Neural cell (in vitro differentiated cells): ENCODE data around the gene AZIN2.

ENCODE experiments used
- EZH2 ChIP-seq: fragments of 200-600, 300-800 bp; shearing (Covaris generic), sonication (generic); IDR thresholded peaks from 2 replicates; pipeline ENCODE4 v1.6.1; 2014; ENCODE audit warnings: antibody characterized with exemption, low read length, borderline replicate concordance, mild to moderate bottlenecking; ENCODE audit not compliant: insufficient read depth, poor library complexity, severe bottlenecking
- POLR2AphosphoS5 ChIP-seq: IDR thresholded peaks from 2 replicates; pipeline ENCODE4 v1.6.1; 2012
- SMC3 ChIP-seq: fragments of 450-650 bp; conservative IDR thresholded peaks from 2 replicates; pipeline ENCODE4 v1.6.1; 2014; ENCODE audit warnings: antibody characterized with exemption, mild to moderate bottlenecking, moderate library complexity; ENCODE audit not compliant: poor library complexity
- TAF1 ChIP-seq: IDR thresholded peaks from 2 replicates; pipeline ENCODE4 v1.6.1; 2012; ENCODE audit warnings: low read depth
- TF ChIP-seq, protein P1 (sequence below): fragments of 450-650 bp; IDR thresholded peaks from 2 replicates; pipeline ENCODE4 v1.5.1; 2014; ENCODE audit warnings: antibody characterized with exemption, mild to moderate bottlenecking, moderate library complexity; ENCODE audit not compliant: poor library complexity, severe bottlenecking
- TF ChIP-seq, protein P2 (sequence below): IDR thresholded peaks from 2 replicates; pipeline ENCODE4 v1.6.1; 2012; ENCODE audit warnings: borderline replicate concordance

DNA sequence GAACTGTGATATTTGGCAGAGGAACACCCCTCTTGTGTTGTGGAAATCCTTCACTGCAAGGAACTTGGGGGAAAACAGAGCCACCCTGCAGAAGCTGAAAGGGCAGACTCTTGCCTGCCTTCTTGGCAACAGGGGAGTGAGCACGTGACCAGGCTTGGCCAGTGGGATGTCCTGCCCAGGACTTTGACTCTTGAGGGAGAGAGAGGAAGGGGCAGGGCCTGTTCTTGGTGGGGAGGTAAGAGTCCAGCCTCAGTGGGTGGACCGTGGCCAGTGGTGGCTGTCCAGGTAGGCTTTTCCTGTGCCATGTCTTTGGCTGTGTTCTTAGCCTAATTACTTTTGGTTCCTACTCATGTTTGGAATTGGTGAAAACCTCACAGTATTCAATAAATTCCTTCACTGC, 35.7 kb upstream of the AZIN2 start:
- TF ChIP-seq, protein P1, sequence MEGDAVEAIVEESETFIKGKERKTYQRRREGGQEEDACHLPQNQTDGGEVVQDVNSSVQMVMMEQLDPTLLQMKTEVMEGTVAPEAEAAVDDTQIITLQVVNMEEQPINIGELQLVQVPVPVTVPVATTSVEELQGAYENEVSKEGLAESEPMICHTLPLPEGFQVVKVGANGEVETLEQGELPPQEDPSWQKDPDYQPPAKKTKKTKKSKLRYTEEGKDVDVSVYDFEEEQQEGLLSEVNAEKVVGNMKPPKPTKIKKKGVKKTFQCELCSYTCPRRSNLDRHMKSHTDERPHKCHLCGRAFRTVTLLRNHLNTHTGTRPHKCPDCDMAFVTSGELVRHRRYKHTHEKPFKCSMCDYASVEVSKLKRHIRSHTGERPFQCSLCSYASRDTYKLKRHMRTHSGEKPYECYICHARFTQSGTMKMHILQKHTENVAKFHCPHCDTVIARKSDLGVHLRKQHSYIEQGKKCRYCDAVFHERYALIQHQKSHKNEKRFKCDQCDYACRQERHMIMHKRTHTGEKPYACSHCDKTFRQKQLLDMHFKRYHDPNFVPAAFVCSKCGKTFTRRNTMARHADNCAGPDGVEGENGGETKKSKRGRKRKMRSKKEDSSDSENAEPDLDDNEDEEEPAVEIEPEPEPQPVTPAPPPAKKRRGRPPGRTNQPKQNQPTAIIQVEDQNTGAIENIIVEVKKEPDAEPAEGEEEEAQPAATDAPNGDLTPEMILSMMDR, result no peak
- TF ChIP-seq SMC3 (no peak), EZH2 (no peak), POLR2AphosphoS5 (no peak), TAF1 (no peak)
- TF ChIP-seq, protein P2, sequence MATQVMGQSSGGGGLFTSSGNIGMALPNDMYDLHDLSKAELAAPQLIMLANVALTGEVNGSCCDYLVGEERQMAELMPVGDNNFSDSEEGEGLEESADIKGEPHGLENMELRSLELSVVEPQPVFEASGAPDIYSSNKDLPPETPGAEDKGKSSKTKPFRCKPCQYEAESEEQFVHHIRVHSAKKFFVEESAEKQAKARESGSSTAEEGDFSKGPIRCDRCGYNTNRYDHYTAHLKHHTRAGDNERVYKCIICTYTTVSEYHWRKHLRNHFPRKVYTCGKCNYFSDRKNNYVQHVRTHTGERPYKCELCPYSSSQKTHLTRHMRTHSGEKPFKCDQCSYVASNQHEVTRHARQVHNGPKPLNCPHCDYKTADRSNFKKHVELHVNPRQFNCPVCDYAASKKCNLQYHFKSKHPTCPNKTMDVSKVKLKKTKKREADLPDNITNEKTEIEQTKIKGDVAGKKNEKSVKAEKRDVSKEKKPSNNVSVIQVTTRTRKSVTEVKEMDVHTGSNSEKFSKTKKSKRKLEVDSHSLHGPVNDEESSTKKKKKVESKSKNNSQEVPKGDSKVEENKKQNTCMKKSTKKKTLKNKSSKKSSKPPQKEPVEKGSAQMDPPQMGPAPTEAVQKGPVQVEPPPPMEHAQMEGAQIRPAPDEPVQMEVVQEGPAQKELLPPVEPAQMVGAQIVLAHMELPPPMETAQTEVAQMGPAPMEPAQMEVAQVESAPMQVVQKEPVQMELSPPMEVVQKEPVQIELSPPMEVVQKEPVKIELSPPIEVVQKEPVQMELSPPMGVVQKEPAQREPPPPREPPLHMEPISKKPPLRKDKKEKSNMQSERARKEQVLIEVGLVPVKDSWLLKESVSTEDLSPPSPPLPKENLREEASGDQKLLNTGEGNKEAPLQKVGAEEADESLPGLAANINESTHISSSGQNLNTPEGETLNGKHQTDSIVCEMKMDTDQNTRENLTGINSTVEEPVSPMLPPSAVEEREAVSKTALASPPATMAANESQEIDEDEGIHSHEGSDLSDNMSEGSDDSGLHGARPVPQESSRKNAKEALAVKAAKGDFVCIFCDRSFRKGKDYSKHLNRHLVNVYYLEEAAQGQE, result no peak
